Mammary epithelial cell (primary cell): Measurements from ENCODE around the gene AK4.

Source experiments
- EZH2 ChIP-seq: IDR thresholded peaks from 2 replicates; pipeline ENCODE4 v1.6.1; 2012; ENCODE audit warnings: low read length, inconsistent platforms, borderline replicate concordance
- TF ChIP-seq, protein P1 (sequence below), 2 donors: IDR thresholded peaks in 1 of 2; conservative IDR thresholded peaks in 1 of 2; 2 replicates each; pipeline ENCODE4 v1.5.1; 2011 to 2012; ENCODE audit warnings: inconsistent platforms in 2 of 2, low read length in 2 of 2, mild to moderate bottlenecking in 2 of 2, control low read depth in 1 of 2, low read depth in 1 of 2; ENCODE audit not compliant: insufficient read depth in 1 of 2; ENCODE audit errors: extremely low read depth in 1 of 2

DNA sequence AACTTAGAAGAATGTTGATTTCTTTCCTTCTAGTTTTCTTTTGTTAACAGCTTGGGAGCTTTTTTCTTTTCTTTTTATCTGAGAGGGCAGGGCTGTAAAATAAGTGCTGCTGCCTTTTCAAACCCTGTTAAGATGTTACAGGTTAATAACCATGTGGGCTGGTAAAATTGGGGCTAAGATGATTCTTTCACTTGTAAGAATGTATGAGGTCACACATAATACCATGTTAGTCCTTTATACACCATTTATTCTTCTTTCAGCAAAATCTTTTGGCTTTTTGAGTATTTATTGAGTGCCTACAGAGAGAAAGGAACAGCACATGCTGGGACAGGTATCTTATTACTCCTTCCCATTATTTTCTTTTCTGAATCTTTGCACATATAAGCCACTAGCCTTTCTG lies 6.1 kb upstream of the AK4 start:
- TF ChIP-seq, protein P1, sequence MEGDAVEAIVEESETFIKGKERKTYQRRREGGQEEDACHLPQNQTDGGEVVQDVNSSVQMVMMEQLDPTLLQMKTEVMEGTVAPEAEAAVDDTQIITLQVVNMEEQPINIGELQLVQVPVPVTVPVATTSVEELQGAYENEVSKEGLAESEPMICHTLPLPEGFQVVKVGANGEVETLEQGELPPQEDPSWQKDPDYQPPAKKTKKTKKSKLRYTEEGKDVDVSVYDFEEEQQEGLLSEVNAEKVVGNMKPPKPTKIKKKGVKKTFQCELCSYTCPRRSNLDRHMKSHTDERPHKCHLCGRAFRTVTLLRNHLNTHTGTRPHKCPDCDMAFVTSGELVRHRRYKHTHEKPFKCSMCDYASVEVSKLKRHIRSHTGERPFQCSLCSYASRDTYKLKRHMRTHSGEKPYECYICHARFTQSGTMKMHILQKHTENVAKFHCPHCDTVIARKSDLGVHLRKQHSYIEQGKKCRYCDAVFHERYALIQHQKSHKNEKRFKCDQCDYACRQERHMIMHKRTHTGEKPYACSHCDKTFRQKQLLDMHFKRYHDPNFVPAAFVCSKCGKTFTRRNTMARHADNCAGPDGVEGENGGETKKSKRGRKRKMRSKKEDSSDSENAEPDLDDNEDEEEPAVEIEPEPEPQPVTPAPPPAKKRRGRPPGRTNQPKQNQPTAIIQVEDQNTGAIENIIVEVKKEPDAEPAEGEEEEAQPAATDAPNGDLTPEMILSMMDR (conservative IDR thresholded peaks at IDR 0.05 in 1 of 2, IDR thresholded peaks at IDR 0.05 in 1 of 2; ENCODE audit: extremely low read depth in 1 of 2, insufficient read depth in 1 of 2, low read depth in 1 of 2, low read length in 2 of 2): no peak
- TF ChIP-seq EZH2: no peak
